Measurements from ENCODE around the gene B3GNT2.

- TF ChIP-seq CTCF (IDR thresholded peaks at IDR 0.05; ENCODE audit: extremely low read depth in 1 of 2, insufficient read depth in 1 of 2, low read depth in 1 of 2, low read length in 2 of 2): no peak
- TF ChIP-seq FOS (IDR thresholded peaks at IDR 0.05; ENCODE audit: borderline replicate concordance, insufficient read depth, low read length): no peak
- no peak for TF ChIP-seq POLR2A (IDR thresholded peaks at IDR 0.05; ENCODE audit: low read depth, low read length)
- no peak for TF ChIP-seq MAX (IDR thresholded peaks at IDR 0.05; ENCODE audit: insufficient read depth, insufficient read length)
- no peak for TF ChIP-seq EZH2 (IDR thresholded peaks at IDR 0.05; ENCODE audit: borderline replicate concordance, low read depth, low read length, severe bottlenecking)
- no peak for TF ChIP-seq POLR2AphosphoS5 (IDR thresholded peaks at IDR 0.05; ENCODE audit: insufficient read depth, low read depth, low read length)
Observed at GRCh38 chr2:62240546-62240945, 44.6 kb downstream of the B3GNT2 start.
